ELR (cell line): ENCODE results near the gene MEX3C.
A peak's percentile ranks its signal among the peaks of the same experiment; 100 is the strongest.

Experiments
- DNase-seq: peaks from one replicate; pipeline ENCODE4 v3.0.0-alpha.2; 2015; ENCODE audit warnings: low read depth

Gene MEX3C

GRCh38 chr18:51153659-51154371, 43.7 kb downstream of the MEX3C start:
- DNase-seq = no peak

- no peak for DNase-seq
Observed at GRCh38 chr18:51151568-51152511, 45.6 kb downstream of the MEX3C start.

- no peak for DNase-seq
Observed at GRCh38 chr18:51151185-51151567, 46.3 kb downstream of the MEX3C start.

GRCh38 chr18:51150113-51150700, 47.3 kb downstream of the MEX3C start:
- DNase-seq = peak; percentile 54

- no peak for DNase-seq
Observed at GRCh38 chr18:51149670-51150069, 47.8 kb downstream of the MEX3C start.

- no peak for DNase-seq
Observed at GRCh38 chr18:51146909-51147308, 50.6 kb downstream of the MEX3C start.

GRCh38 chr18:51138936-51139335, 58.5 kb downstream of the MEX3C start:
- no peak for DNase-seq

GRCh38 chr18:51137891-51138290, 59.6 kb downstream of the MEX3C start:
- no peak for DNase-seq

- peak; percentile 19 for DNase-seq
Observed at GRCh38 chr18:51137026-51137729, 60.3 kb downstream of the MEX3C start.

- DNase-seq = no peak
Observed at GRCh38 chr18:51135795-51136194, 61.7 kb downstream of the MEX3C start.

- peak; percentile 84 for DNase-seq
Observed at GRCh38 chr18:51135364-51135763, 62.1 kb downstream of the MEX3C start.

GRCh38 chr18:51134721-51135120, 62.8 kb downstream of the MEX3C start:
- DNase-seq = no peak

- no peak for DNase-seq
Observed at GRCh38 chr18:51133580-51134160, 63.8 kb downstream of the MEX3C start.

GRCh38 chr18:51132256-51132935, 65.1 kb downstream of the MEX3C start:
- DNase-seq = no peak

- no peak for DNase-seq
Observed at GRCh38 chr18:51128533-51128932, 68.9 kb downstream of the MEX3C start.

- DNase-seq = no peak
Observed at GRCh38 chr18:51127664-51128063, 69.8 kb downstream of the MEX3C start.

GRCh38 chr18:51125976-51126375, 71.5 kb downstream of the MEX3C start:
- no peak for DNase-seq
